Fibroblast of peridontal ligament (primary cell): ENCODE data around the gene CRYBB1.

Source experiments
- DNase-seq: peaks from one replicate; pipeline ENCODE4 v3.0.0-alpha.2; 2010; ENCODE audit errors: extremely low read depth

Gene CRYBB1

GRCh38 chr22:26577081-26577480 lies 40.7 kb downstream of the CRYBB1 start:
- no peak for DNase-seq

DNA sequence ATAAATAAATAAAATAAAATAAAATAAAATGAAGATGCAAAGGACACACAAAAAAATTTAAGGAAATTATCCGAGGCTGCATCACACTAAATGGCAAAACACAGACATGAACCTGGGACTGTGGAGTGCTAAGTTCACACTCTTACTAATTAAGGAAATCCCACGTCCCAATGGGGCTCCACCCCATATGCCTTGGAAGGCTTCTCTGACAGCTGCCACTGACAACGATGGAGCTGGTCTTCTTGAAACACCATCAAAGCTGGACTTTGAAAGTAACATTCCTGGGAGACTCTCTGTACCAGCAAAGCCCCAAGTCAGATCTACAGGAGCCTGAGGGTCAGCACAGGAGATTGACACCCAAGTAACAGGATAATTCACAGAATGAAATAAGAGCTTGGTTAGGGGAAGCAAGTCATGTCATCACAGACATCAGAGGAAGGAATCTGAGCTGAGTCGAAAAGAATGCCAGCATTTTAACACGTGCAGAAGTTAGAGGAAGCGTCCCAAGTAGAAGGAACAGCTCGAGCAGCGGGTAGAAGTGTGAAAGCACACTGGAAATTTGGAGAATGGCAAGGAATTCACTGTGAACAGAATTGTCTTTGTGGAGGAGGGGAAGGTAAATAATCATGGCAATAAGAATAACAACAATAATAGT lies 41.7 kb downstream of the CRYBB1 start:
- no peak for DNase-seq

- no peak for DNase-seq
Measured at GRCh38 chr22:26574001-26574723, 43.7 kb downstream of the CRYBB1 start.

- peak; percentile 42 for DNase-seq
Measured at GRCh38 chr22:26573026-26573662, 44.7 kb downstream of the CRYBB1 start.

GRCh38 chr22:26570864-26571525 lies 46.8 kb downstream of the CRYBB1 start:
- no peak for DNase-seq

- DNase-seq = no peak
Measured at GRCh38 chr22:26570115-26570514, 47.7 kb downstream of the CRYBB1 start.

DNA sequence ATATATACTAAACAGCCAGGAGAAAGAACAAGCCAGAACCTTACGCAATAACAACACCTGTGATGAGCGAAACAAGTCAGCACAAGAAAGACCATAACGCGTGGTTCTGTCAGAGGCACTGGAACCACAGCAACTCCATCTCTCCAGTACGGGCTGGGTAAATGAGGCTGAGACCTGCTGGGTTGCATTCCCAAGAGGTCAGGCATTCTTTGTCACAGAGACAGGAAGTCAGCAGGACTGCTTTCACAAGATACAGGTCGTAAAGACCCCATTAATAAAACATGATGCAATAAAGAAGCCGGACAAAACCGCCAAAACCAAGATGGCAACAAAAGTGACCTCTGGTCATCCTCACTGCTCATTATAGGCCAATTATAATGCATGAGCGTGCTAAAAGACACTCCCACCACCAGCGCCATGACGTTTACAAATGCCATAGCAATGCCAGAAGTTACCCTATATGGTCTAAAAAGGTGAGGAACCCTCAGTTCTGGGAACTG lies 49.6 kb downstream of the CRYBB1 start:
- no peak for DNase-seq

DNA sequence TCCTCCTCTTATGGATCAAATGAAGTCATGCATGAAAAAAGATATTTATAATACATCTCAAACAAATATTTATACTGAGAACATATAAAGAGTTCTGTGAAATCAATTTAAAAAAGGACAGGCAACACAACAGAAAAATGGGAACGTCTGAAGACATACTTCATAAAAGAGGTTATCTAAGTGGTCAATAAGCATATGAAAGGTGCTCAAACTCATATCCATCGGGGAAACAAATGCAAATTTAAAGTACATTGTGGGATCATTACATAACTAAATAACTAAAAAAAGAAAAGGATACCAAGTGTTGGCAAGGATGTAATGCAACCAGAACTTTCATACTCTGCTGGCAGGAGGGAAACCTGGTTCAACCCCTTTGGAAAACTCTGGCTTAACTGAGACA lies 50.2 kb downstream of the CRYBB1 start:
- DNase-seq = no peak

GRCh38 chr22:26566994-26567393 lies 50.8 kb downstream of the CRYBB1 start:
- DNase-seq = no peak

- DNase-seq = no peak
Measured at GRCh38 chr22:26565889-26566288, 51.9 kb downstream of the CRYBB1 start.

- DNase-seq = no peak
Measured at GRCh38 chr22:26565181-26565580, 52.6 kb downstream of the CRYBB1 start.

- no peak for DNase-seq
Measured at GRCh38 chr22:26564672-26565071, 53.2 kb downstream of the CRYBB1 start.

DNA sequence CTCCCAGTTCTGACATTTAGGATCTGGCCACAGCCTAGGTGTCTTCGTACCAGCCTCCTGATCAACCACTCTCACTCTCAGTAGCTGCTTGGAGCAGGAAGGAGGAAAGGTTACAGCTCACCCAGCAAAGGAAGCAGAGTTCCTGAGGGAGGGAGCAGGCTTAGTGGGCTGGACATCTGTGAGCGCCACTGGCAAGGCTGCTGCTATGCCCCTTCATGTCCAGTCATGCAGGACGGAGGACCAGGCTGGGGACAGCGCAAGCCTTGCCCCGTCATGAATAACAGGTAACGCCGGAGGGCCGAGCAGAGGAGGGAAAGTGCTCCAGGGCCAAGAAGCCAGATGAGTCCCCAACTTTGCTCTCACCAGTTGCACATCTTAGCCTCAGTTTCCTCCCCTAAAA lies 53.6 kb downstream of the CRYBB1 start:
- no peak for DNase-seq

DNA sequence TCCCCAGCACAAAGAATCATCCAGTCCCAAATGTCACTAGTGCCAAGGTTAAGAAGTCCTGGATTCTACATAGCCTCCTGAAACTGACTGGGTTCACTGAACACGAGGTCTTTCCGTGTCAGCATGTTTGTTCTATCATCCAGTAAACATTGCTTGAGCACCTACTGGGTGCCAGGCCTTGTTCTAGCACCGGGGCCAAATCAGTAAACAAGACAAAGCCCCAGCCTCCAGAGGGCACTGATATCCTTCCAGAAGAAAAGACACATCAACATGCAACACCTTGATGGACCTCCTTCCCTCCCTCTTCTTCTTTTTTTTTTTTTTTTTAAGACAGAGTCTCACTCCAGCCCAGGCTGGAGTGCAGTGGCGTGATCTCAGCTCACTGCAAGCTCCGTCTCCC lies 54.8 kb downstream of the CRYBB1 start:
- no peak for DNase-seq

- no peak for DNase-seq
Measured at GRCh38 chr22:26561756-26562417, 55.9 kb downstream of the CRYBB1 start.

DNA sequence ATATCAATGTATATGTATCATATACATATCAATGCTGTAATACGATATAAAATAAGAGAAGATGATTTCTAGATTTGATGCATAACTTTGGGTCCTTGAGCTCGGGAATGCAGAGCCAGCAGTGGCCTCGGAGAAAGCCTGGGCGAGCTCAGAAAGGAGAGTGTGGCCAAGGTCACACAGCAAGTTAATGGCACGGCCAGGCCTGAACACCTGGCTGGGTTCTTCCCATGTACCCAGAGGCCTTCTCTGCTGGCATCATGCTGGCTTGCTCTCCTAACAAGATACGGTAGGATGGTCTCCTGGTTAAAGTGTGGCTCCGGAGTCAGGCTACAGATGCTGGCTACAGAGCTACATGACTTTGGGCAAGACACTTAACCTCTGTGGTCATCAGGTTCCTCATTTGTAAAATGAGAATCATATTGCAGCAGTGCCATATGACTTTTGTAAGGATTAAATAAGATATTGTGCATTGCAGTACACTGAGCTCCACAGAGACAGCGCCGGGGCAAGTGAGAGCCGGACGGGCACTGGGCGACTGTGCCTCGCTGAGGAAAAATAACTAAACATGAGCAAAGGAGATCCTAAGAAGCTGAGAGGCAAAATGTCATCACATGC lies 57.8 kb downstream of the CRYBB1 start:
- no peak for DNase-seq

DNA sequence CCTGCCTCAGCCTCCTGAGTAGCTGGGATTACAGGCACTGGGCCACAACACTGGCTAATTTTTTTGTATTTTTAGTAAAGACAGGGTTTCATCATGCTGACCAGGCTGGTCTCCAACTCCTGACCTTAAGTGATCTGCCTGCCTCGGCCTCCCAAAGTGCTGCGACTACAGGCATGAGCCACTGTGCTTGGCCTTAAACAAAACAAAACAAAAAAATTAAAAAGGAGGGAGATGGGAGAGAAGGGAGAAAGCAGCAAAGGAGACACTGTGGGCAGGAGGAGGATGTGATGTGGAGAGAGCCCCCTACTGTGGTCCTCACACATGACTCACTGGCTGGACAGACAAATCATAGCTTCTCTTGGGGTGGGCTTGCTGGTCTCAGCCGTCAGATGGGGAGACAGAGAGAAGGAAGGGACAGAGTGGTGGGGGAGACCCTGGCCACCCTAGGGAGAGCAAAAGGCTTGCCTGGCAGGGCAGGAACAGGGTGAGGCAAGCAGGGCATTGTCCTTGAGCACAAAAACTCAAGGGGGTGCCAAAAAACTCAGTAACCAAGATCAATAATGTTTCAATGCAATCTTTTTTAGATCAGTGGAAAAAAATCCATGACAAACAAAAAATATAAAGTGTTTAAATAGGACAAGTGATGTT lies 59.5 kb downstream of the CRYBB1 start:
- DNase-seq = peak; percentile 63

DNA sequence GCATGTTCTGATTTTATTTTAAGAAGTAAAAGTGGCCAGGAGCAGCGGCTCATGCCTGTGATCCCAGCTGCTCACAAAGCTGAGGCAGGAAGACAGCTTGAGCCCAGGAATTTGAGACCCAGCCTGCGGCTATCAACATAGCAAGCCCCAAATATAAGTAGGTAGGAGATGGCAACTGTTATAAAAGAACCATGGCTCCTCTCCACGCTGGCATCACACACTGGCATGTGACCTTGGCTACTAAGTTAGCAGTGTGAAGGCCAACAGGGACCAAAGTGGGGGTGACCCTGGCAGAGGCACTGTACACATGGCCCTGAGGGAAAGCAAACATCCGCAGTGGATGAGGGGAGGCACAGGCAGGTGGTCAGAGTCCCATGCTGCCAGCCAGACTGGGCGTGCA lies 60.9 kb downstream of the CRYBB1 start:
- no peak for DNase-seq

DNA sequence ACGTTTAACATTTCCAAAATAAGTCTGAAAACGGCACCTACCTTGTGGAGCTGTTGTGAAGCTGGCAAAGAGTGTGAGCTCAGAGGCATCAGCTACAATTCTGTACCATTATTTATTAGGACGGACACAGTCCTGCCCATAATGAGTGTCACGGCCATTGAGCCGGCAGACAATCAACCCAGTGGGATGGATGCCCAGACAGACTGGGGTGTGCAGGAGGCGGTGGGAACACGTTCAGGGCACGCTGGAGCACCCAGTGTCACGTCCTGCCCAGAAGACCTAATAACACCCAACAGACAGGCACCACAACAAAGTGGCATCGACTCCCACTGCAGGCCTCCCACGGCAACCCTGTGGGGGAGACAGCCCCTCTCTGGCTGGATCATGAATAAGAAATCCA lies 62.3 kb downstream of the CRYBB1 start:
- no peak for DNase-seq

GRCh38 chr22:26554956-26555355 lies 62.9 kb downstream of the CRYBB1 start:
- DNase-seq = no peak
